ENCODE measurements around the gene KRTAP17-1. TPM values are rescaled to one million over a fixed set of nuclear protein-coding genes. Genes with fewer than 3 reads are reported as not detected.
A peak's percentile ranks its signal among the peaks of the same experiment; 100 is the strongest.

KRTAP17-1 gene
- total RNA-seq, 2 donors from 2014 or later: not detected

- ATAC-seq (no peak), DNase-seq (ENCODE audit: low spot score in 2 of 2) (no peak)
- peak overlapping the region in 1 of 2 donors; percentile 62 for H3K27ac Mint-ChIP-seq
- peaks cover 8 to 16% of the 10 kb centered on the region in 2 donors for H3K9me3 Mint-ChIP-seq
- peaks cover 11 to 18% of the 10 kb centered on the region in 2 donors for H3K36me3 Mint-ChIP-seq
Observed at GRCh38 chr17:41322903-41323895, 7.7 kb upstream of the KRTAP17-1 start.

- H3K36me3 Mint-ChIP-seq: peaks cover 11 to 18% of the 10 kb centered on the region in 2 donors
- no peak overlapping the region for H3K27ac Mint-ChIP-seq
- DNase-seq (ENCODE audit: low spot score in 2 of 2) (no peak), ATAC-seq (peak; percentile 59)
- H3K9me3 Mint-ChIP-seq: peaks cover 8 to 16% of the 10 kb centered on the region in 2 donors
Observed at GRCh38 chr17:41322094-41322902, 6.8 kb upstream of the KRTAP17-1 start.

GRCh38 chr17:41318231-41318630 is 2.7 kb upstream of the KRTAP17-1 start:
- H3K36me3 Mint-ChIP-seq: peaks cover 11 to 18% of the 10 kb centered on the region in 2 donors
- ATAC-seq: no peak
- peaks cover 8 to 16% of the 10 kb centered on the region in 2 donors for H3K9me3 Mint-ChIP-seq
- no peak overlapping the region for H3K27ac Mint-ChIP-seq
- DNase-seq (ENCODE audit: low spot score in 2 of 2): no peak

- Mint-ChIP-seq H3K9me3 (peaks cover 8 to 16% of the 10 kb centered on the region in 2 donors), H3K27ac (no peak overlapping the region), H3K36me3 (peaks cover 11 to 18% of the 10 kb centered on the region in 2 donors)
- ATAC-seq (no peak), DNase-seq (ENCODE audit: low spot score in 2 of 2) (no peak)
Observed at GRCh38 chr17:41315814-41316445, 420 bp upstream of the KRTAP17-1 start.

- no peak overlapping the region for H3K27ac Mint-ChIP-seq
- DNase-seq (ENCODE audit: low spot score in 2 of 2) (no peak), ATAC-seq (no peak)
- no peaks in the 10 kb centered on the region for H3K9me3 Mint-ChIP-seq
- H3K36me3 Mint-ChIP-seq: no peaks in the 10 kb centered on the region
Observed at GRCh38 chr17:41311111-41311510, 4.4 kb downstream of the KRTAP17-1 start.

- H3K9me3 Mint-ChIP-seq: no peaks in the 10 kb centered on the region
- peak within 1 kb of the TSS; percentile 75 to 90 for H3K27ac Mint-ChIP-seq
- no peaks in the 10 kb centered on the region for H3K36me3 Mint-ChIP-seq
- peak; percentile 70 to 73 for ATAC-seq
- no peak for DNase-seq (ENCODE audit: low spot score in 2 of 2)
Observed at GRCh38 chr17:41308918-41309359, 6.6 kb downstream of the KRTAP17-1 start, which contains the start of gene KRTAP16-1. TSS of gene KRTAP16-1 (minus strand) at chr17:41309309. CDS start at chr17:41309253, 56 bp downstream.

- ATAC-seq (peak; percentile 77 to 80), DNase-seq (ENCODE audit: low spot score in 2 of 2) (peak in 1 of 2 donors; percentile 73)
- H3K9me3 Mint-ChIP-seq: no peaks in the 10 kb centered on the region
- peak overlapping the region; percentile 75 to 90 for H3K27ac Mint-ChIP-seq
- no peaks in the 10 kb centered on the region for H3K36me3 Mint-ChIP-seq
Observed at GRCh38 chr17:41308251-41308917, 7.1 kb downstream of the KRTAP17-1 start.

- Mint-ChIP-seq H3K27ac (peak overlapping the region; percentile 37 to 90), H3K36me3 (no peaks in the 10 kb centered on the region), H3K9me3 (no peaks in the 10 kb centered on the region)
- DNase-seq (ENCODE audit: low spot score in 2 of 2): no peak
- ATAC-seq: no peak
Observed at GRCh38 chr17:41307647-41308046, 7.9 kb downstream of the KRTAP17-1 start.

- Mint-ChIP-seq H3K36me3 (peaks cover 7 to 14% of the 10 kb centered on the region in 2 donors), H3K9me3 (peaks cover 5 to 6% of the 10 kb centered on the region in 2 donors), H3K27ac (no peak overlapping the region)
- DNase-seq (ENCODE audit: low spot score in 2 of 2) (no peak), ATAC-seq (no peak)
Observed at GRCh38 chr17:41304091-41304490, 11.4 kb downstream of the KRTAP17-1 start.

- Mint-ChIP-seq H3K36me3 (peaks cover 7 to 14% of the 10 kb centered on the region in 2 donors), H3K9me3 (peaks cover 5 to 6% of the 10 kb centered on the region in 2 donors), H3K27ac (no peak overlapping the region)
- ATAC-seq (no peak), DNase-seq (ENCODE audit: low spot score in 2 of 2) (no peak)
Observed at GRCh38 chr17:41302981-41303380, 12.5 kb downstream of the KRTAP17-1 start.

- peaks cover 7 to 14% of the 10 kb centered on the region in 2 donors for H3K36me3 Mint-ChIP-seq
- H3K27ac Mint-ChIP-seq: peak within 1 kb of the TSS in 1 of 2 donors; percentile 46
- DNase-seq (ENCODE audit: low spot score in 2 of 2) (no peak), ATAC-seq (no peak)
- H3K9me3 Mint-ChIP-seq: peaks cover 5 to 6% of the 10 kb centered on the region in 2 donors
Observed at GRCh38 chr17:41301916-41302901, 13.3 kb downstream of the KRTAP17-1 start, which contains the start of gene KRTAP29-1. TSS of gene KRTAP29-1 (minus strand) at chr17:41302851. CDS start at chr17:41302851, 0 bp downstream.

GRCh38 chr17:41301204-41301790 is 14.2 kb downstream of the KRTAP17-1 start:
- Mint-ChIP-seq H3K36me3 (peaks cover 7 to 14% of the 10 kb centered on the region in 2 donors), H3K9me3 (peaks cover 5 to 6% of the 10 kb centered on the region in 2 donors), H3K27ac (peak overlapping the region in 1 of 2 donors; percentile 46)
- ATAC-seq (no peak), DNase-seq (ENCODE audit: low spot score in 2 of 2) (no peak)

- Mint-ChIP-seq H3K27ac (no peak overlapping the region), H3K36me3 (peaks cover 7 to 14% of the 10 kb centered on the region in 2 donors), H3K9me3 (peaks cover 5 to 6% of the 10 kb centered on the region in 2 donors)
- DNase-seq (ENCODE audit: low spot score in 2 of 2): no peak
- no peak for ATAC-seq
Observed at GRCh38 chr17:41298458-41299135, 16.9 kb downstream of the KRTAP17-1 start.

- DNase-seq (ENCODE audit: low spot score in 2 of 2) (no peak), ATAC-seq (no peak)
- Mint-ChIP-seq H3K27ac (no peak overlapping the region), H3K36me3 (peaks cover 7 to 9% of the 10 kb centered on the region in 2 donors), H3K9me3 (peaks cover 5 to 6% of the 10 kb centered on the region in 2 donors)
Observed at GRCh38 chr17:41296846-41297245, 18.7 kb downstream of the KRTAP17-1 start.

All from activated naive CD4-positive, alpha-beta T cell treated with anti-CD3 and anti-CD28 coated beads, Interleukin-2, amount 50 U/mL, for 72 hours (primary cell).